Measurements from ENCODE around the gene HOXC9. TPM values are rescaled to one million over a fixed set of nuclear protein-coding genes. Genes with fewer than 3 reads are reported as not detected.

HOXC9 gene
- total RNA-seq, 1 donor from 2014 or later = 0.28 TPM

GRCh38 chr12:53995378-53996239 lies 4.4 kb upstream of the HOXC9 start:
- H3K27ac Mint-ChIP-seq (ENCODE audit: unreplicated experiment) = no peak overlapping the region
- H3K4me3 Mint-ChIP-seq (ENCODE audit: unreplicated experiment) = peak overlapping the region; percentile 42
- H3K27me3 Mint-ChIP-seq (ENCODE audit: unreplicated experiment) = peaks cover 38% of the 10 kb centered on the region
- no peaks in the 10 kb centered on the region for H3K9me3 Mint-ChIP-seq (ENCODE audit: unreplicated experiment)
- H3K4me1 Mint-ChIP-seq (ENCODE audit: unreplicated experiment) = peaks cover 17% of the 10 kb centered on the region
- TF ChIP-seq CTCF (IDR thresholded peaks at IDR 0.05; ENCODE audit: unreplicated experiment) = no peak
- no peak for DNase-seq (ENCODE audit: low spot score)
- no peaks in the 10 kb centered on the region for H3K36me3 Mint-ChIP-seq (ENCODE audit: low read depth, unreplicated experiment)

- no peak overlapping the region for H3K27ac Mint-ChIP-seq (ENCODE audit: unreplicated experiment)
- peaks cover 35% of the 10 kb centered on the region for H3K27me3 Mint-ChIP-seq (ENCODE audit: unreplicated experiment)
- TF ChIP-seq CTCF (IDR thresholded peaks at IDR 0.05; ENCODE audit: unreplicated experiment) = no peak
- H3K4me1 Mint-ChIP-seq (ENCODE audit: unreplicated experiment) = peaks cover 13% of the 10 kb centered on the region
- DNase-seq (ENCODE audit: low spot score) = no peak
- H3K36me3 Mint-ChIP-seq (ENCODE audit: low read depth, unreplicated experiment) = no peaks in the 10 kb centered on the region
- no peak overlapping the region for H3K4me3 Mint-ChIP-seq (ENCODE audit: unreplicated experiment)
- H3K9me3 Mint-ChIP-seq (ENCODE audit: unreplicated experiment) = no peaks in the 10 kb centered on the region
These were observed 3.4 kb upstream of the HOXC9 start for GRCh38 chr12:53996240-53997203.

GRCh38 chr12:53997204-53998109 lies 2.5 kb upstream of the HOXC9 start:
- no peak for DNase-seq (ENCODE audit: low spot score)
- peaks cover 13% of the 10 kb centered on the region for H3K4me1 Mint-ChIP-seq (ENCODE audit: unreplicated experiment)
- H3K27ac Mint-ChIP-seq (ENCODE audit: unreplicated experiment) = no peak overlapping the region
- H3K27me3 Mint-ChIP-seq (ENCODE audit: unreplicated experiment) = peaks cover 31% of the 10 kb centered on the region
- H3K4me3 Mint-ChIP-seq (ENCODE audit: unreplicated experiment) = no peak overlapping the region
- TF ChIP-seq CTCF (IDR thresholded peaks at IDR 0.05; ENCODE audit: unreplicated experiment) = no peak
- H3K36me3 Mint-ChIP-seq (ENCODE audit: low read depth, unreplicated experiment) = no peaks in the 10 kb centered on the region
- H3K9me3 Mint-ChIP-seq (ENCODE audit: unreplicated experiment) = no peaks in the 10 kb centered on the region

GRCh38 chr12:53998110-53998899 lies 1.7 kb upstream of the HOXC9 start:
- Mint-ChIP-seq H3K27me3 (ENCODE audit: unreplicated experiment) (peaks cover 36% of the 10 kb centered on the region), H3K27ac (ENCODE audit: unreplicated experiment) (no peak overlapping the region), H3K36me3 (ENCODE audit: low read depth, unreplicated experiment) (no peaks in the 10 kb centered on the region), H3K4me1 (ENCODE audit: unreplicated experiment) (peaks cover 13% of the 10 kb centered on the region), H3K9me3 (ENCODE audit: unreplicated experiment) (no peaks in the 10 kb centered on the region), H3K4me3 (ENCODE audit: unreplicated experiment) (peak overlapping the region; percentile 37)
- DNase-seq (ENCODE audit: low spot score) = no peak
- no peak for TF ChIP-seq CTCF (IDR thresholded peaks at IDR 0.05; ENCODE audit: unreplicated experiment)
